ENCODE results near the gene PRDM7. TPM values are rescaled to one million over a fixed set of nuclear protein-coding genes. Genes with fewer than 3 reads are reported as not detected.
"Not testable (repeated sequence)": the region's sequence is repeated elsewhere in the genome, so short reads cannot be mapped to it uniquely, and the experiment has no call there.

The PRDM7 gene
- polyA plus RNA-seq, 1 donor = not detected

- H3K27ac ChIP-seq (ENCODE audit: low read length); H3K4me1 ChIP-seq (ENCODE audit: control insufficient read depth, insufficient read depth, low read length); H3K36me3 ChIP-seq (ENCODE audit: control insufficient read depth, insufficient read depth, low read length); H3K27me3 ChIP-seq (ENCODE audit: control insufficient read depth, insufficient read depth, low read length); H3K4me3 ChIP-seq (ENCODE audit: low read length); DNase-seq; H3K9me3 ChIP-seq (ENCODE audit: control insufficient read depth, low read depth, low read length): not testable (repeated sequence)
- no CpG with 5 or more reads among the region's 9 CpGs for WGBS (ENCODE audit: insufficient coverage, low lambda C conversion rate)
These were observed 20.0 kb upstream of the PRDM7 start for GRCh38 chr16:90097010-90097684.

GRCh38 chr16:90094791-90095190 lies 17.7 kb upstream of the PRDM7 start:
- H3K4me3 ChIP-seq (ENCODE audit: low read length); DNase-seq; H3K4me1 ChIP-seq (ENCODE audit: control insufficient read depth, insufficient read depth, low read length); H3K27ac ChIP-seq (ENCODE audit: low read length); H3K36me3 ChIP-seq (ENCODE audit: control insufficient read depth, insufficient read depth, low read length); H3K27me3 ChIP-seq (ENCODE audit: control insufficient read depth, insufficient read depth, low read length); H3K9me3 ChIP-seq (ENCODE audit: control insufficient read depth, low read depth, low read length): not testable (repeated sequence)
- WGBS (ENCODE audit: insufficient coverage, low lambda C conversion rate) = no CpG with 5 or more reads among the region's 22 CpGs

GRCh38 chr16:90094296-90094695 lies 17.2 kb upstream of the PRDM7 start:
- not testable (repeated sequence) for DNase-seq; H3K9me3 ChIP-seq (ENCODE audit: control insufficient read depth, low read depth, low read length); H3K4me3 ChIP-seq (ENCODE audit: low read length); H3K27ac ChIP-seq (ENCODE audit: low read length); H3K36me3 ChIP-seq (ENCODE audit: control insufficient read depth, insufficient read depth, low read length); H3K4me1 ChIP-seq (ENCODE audit: control insufficient read depth, insufficient read depth, low read length); H3K27me3 ChIP-seq (ENCODE audit: control insufficient read depth, insufficient read depth, low read length)
- no CpG with 5 or more reads among the region's 35 CpGs for WGBS (ENCODE audit: insufficient coverage, low lambda C conversion rate)

GRCh38 chr16:90093799-90094198 lies 16.7 kb upstream of the PRDM7 start:
- H3K27me3 ChIP-seq (ENCODE audit: control insufficient read depth, insufficient read depth, low read length); H3K4me1 ChIP-seq (ENCODE audit: control insufficient read depth, insufficient read depth, low read length); H3K36me3 ChIP-seq (ENCODE audit: control insufficient read depth, insufficient read depth, low read length); H3K27ac ChIP-seq (ENCODE audit: low read length); H3K9me3 ChIP-seq (ENCODE audit: control insufficient read depth, low read depth, low read length); H3K4me3 ChIP-seq (ENCODE audit: low read length); DNase-seq: not testable (repeated sequence)
- no CpG with 5 or more reads among the region's 30 CpGs for WGBS (ENCODE audit: insufficient coverage, low lambda C conversion rate)

GRCh38 chr16:90092781-90093180 lies 15.7 kb upstream of the PRDM7 start:
- WGBS (ENCODE audit: insufficient coverage, low lambda C conversion rate) = no CpG with 5 or more reads among the region's 4 CpGs
- not testable (repeated sequence) for H3K9me3 ChIP-seq (ENCODE audit: control insufficient read depth, low read depth, low read length); H3K27ac ChIP-seq (ENCODE audit: low read length); DNase-seq; H3K4me1 ChIP-seq (ENCODE audit: control insufficient read depth, insufficient read depth, low read length); H3K27me3 ChIP-seq (ENCODE audit: control insufficient read depth, insufficient read depth, low read length); H3K4me3 ChIP-seq (ENCODE audit: low read length); H3K36me3 ChIP-seq (ENCODE audit: control insufficient read depth, insufficient read depth, low read length)

- no peaks in the 10 kb centered on the region for H3K36me3 ChIP-seq (ENCODE audit: control insufficient read depth, insufficient read depth, low read length)
These were observed 7.3 kb upstream of the PRDM7 start for GRCh38 chr16:90084215-90084950.

GRCh38 chr16:90083139-90083538 lies 6.0 kb upstream of the PRDM7 start:
- Histone ChIP-seq H3K4me3 (ENCODE audit: low read length) (no peak overlapping the region), H3K9me3 (ENCODE audit: control insufficient read depth, low read depth, low read length) (no peaks in the 10 kb centered on the region), H3K4me1 (ENCODE audit: control insufficient read depth, insufficient read depth, low read length) (no peaks in the 10 kb centered on the region), H3K36me3 (ENCODE audit: control insufficient read depth, insufficient read depth, low read length) (no peaks in the 10 kb centered on the region), H3K27me3 (ENCODE audit: control insufficient read depth, insufficient read depth, low read length) (peaks cover 5% of the 10 kb centered on the region), H3K27ac (ENCODE audit: low read length) (no peak overlapping the region)
- no CpG with 5 or more reads among the region's 8 CpGs for whole genome bisulfite sequencing (ENCODE audit: insufficient coverage, low lambda C conversion rate)
- DNase-seq = no peak

More at GRCh38 chr16:90084215-90084950, 7.3 kb upstream of the PRDM7 start:
- H3K4me3 ChIP-seq (ENCODE audit: low read length) = no peak overlapping the region
- 80% methylated on average over 2 of the region's 4 CpGs for WGBS (ENCODE audit: insufficient coverage, low lambda C conversion rate)
- DNase-seq = no peak
- no peaks in the 10 kb centered on the region for H3K9me3 ChIP-seq (ENCODE audit: control insufficient read depth, low read depth, low read length)
- no peaks in the 10 kb centered on the region for H3K4me1 ChIP-seq (ENCODE audit: control insufficient read depth, insufficient read depth, low read length)
- H3K27ac ChIP-seq (ENCODE audit: low read length) = no peak overlapping the region
- H3K27me3 ChIP-seq (ENCODE audit: control insufficient read depth, insufficient read depth, low read length) = no peaks in the 10 kb centered on the region

- Histone ChIP-seq H3K36me3 (ENCODE audit: control insufficient read depth, insufficient read depth, low read length) (no peaks in the 10 kb centered on the region), H3K4me3 (ENCODE audit: low read length) (no peak overlapping the region), H3K9me3 (ENCODE audit: control insufficient read depth, low read depth, low read length) (peaks cover 4% of the 10 kb centered on the region)
These were observed 4.5 kb upstream of the PRDM7 start for GRCh38 chr16:90081606-90081970.

GRCh38 chr16:90078579-90078895 lies 1.4 kb upstream of the PRDM7 start:
- H3K27ac ChIP-seq (ENCODE audit: low read length) = no peak overlapping the region
- DNase-seq = no peak
- peaks cover 21% of the 10 kb centered on the region for H3K27me3 ChIP-seq (ENCODE audit: control insufficient read depth, insufficient read depth, low read length)
- no peaks in the 10 kb centered on the region for H3K4me1 ChIP-seq (ENCODE audit: control insufficient read depth, insufficient read depth, low read length)
- no peak overlapping the region for H3K4me3 ChIP-seq (ENCODE audit: low read length)
- H3K36me3 ChIP-seq (ENCODE audit: control insufficient read depth, insufficient read depth, low read length) = no peaks in the 10 kb centered on the region
- peaks cover 4% of the 10 kb centered on the region for H3K9me3 ChIP-seq (ENCODE audit: control insufficient read depth, low read depth, low read length)
- WGBS (ENCODE audit: insufficient coverage, low lambda C conversion rate) = no CpG with 5 or more reads among the region's 6 CpGs

More at GRCh38 chr16:90081606-90081970, 4.5 kb upstream of the PRDM7 start:
- Histone ChIP-seq H3K27ac (ENCODE audit: low read length) (no peak overlapping the region), H3K27me3 (ENCODE audit: control insufficient read depth, insufficient read depth, low read length) (peaks cover 18% of the 10 kb centered on the region), H3K4me1 (ENCODE audit: control insufficient read depth, insufficient read depth, low read length) (no peaks in the 10 kb centered on the region)
- no peak for DNase-seq
- no CpG with 5 or more reads among the region's 7 CpGs for WGBS (ENCODE audit: insufficient coverage, low lambda C conversion rate)

- no peak overlapping the region for H3K27ac ChIP-seq (ENCODE audit: low read length)
These were observed 837 bp upstream of the PRDM7 start for GRCh38 chr16:90077757-90078578.

More at GRCh38 chr16:90077757-90078578, 837 bp upstream of the PRDM7 start:
- no peaks in the 10 kb centered on the region for H3K4me1 ChIP-seq (ENCODE audit: control insufficient read depth, insufficient read depth, low read length)
- WGBS (ENCODE audit: insufficient coverage, low lambda C conversion rate) = 48% methylated on average over 3 of the region's 23 CpGs
- peaks cover 4% of the 10 kb centered on the region for H3K9me3 ChIP-seq (ENCODE audit: control insufficient read depth, low read depth, low read length)
- no peaks in the 10 kb centered on the region for H3K36me3 ChIP-seq (ENCODE audit: control insufficient read depth, insufficient read depth, low read length)
- DNase-seq = peak; percentile 9 to 20
- no peak overlapping the region for H3K4me3 ChIP-seq (ENCODE audit: low read length)
- peaks cover 21% of the 10 kb centered on the region for H3K27me3 ChIP-seq (ENCODE audit: control insufficient read depth, insufficient read depth, low read length)

Data from large intestine (tissue), 3 donors.